Breast epithelium (tissue), 3 donors: Measurements from ENCODE around the gene NSUN3.

Experiments
- POLR2A ChIP-seq: fragments of 450-650 bp; IDR thresholded peaks from one replicate; pipeline ENCODE4 v1.6.1; 2016; ENCODE audit warnings: antibody characterized with exemption, mild to moderate bottlenecking, moderate library complexity
- TF ChIP-seq, protein P1 (sequence below), 3 donors: fragments of 450-650 bp; IDR thresholded peaks; one replicate each; pipeline ENCODE4 v1.5.1; 2016 to 2017; ENCODE audit warnings: antibody characterized with exemption in 3 of 3, mild to moderate bottlenecking in 3 of 3, moderate library complexity in 3 of 3

DNA sequence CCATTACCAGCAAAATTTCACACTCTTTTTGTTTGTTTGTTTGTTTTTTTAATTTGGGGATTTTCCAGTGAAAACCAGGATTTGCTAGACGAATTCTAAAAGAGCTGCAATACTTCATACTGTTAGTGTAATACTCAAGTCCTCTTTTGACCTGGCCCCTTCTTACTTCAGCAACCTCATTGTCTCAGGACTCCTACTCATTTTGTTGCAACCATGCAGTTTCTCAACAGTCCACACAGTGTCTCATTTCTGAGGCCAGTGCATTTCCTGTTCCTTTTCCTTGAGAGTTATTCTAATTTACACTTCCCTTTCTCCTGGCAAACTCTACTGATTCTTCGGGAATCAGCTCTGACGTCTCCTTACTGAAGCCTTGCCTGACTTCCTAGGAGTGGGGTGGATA lies 35.6 kb downstream of the NSUN3 start:
- no peak for TF ChIP-seq POLR2A
- TF ChIP-seq, protein P1, sequence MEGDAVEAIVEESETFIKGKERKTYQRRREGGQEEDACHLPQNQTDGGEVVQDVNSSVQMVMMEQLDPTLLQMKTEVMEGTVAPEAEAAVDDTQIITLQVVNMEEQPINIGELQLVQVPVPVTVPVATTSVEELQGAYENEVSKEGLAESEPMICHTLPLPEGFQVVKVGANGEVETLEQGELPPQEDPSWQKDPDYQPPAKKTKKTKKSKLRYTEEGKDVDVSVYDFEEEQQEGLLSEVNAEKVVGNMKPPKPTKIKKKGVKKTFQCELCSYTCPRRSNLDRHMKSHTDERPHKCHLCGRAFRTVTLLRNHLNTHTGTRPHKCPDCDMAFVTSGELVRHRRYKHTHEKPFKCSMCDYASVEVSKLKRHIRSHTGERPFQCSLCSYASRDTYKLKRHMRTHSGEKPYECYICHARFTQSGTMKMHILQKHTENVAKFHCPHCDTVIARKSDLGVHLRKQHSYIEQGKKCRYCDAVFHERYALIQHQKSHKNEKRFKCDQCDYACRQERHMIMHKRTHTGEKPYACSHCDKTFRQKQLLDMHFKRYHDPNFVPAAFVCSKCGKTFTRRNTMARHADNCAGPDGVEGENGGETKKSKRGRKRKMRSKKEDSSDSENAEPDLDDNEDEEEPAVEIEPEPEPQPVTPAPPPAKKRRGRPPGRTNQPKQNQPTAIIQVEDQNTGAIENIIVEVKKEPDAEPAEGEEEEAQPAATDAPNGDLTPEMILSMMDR (IDR thresholded peaks at IDR 0.05) = no peak
